ENCODE results near the gene CCSER1.

The CCSER1 gene

DNA sequence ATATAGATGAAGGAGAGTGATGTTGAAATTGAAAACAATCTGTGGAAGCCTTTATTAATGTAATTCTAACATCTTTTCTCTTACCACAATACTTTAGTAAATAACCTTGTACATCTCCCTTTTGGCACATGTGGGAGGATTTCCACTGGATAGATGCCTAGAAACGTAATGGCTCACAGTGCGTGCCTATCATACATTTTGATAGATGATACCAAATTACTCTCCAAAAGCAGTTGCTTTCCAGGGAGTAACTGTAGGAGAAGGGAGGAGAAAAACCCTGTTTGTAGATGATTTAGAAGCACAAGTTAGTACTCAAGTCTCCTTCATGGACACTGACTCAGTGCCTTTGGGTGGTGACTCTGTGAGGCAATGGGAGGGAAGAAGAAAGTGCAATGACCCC, 476.3 kb downstream of the CCSER1 start:
- no peak overlapping the region for H3K4me3 ChIP-seq (ENCODE audit: low read length)
- TF ChIP-seq, protein P1, sequence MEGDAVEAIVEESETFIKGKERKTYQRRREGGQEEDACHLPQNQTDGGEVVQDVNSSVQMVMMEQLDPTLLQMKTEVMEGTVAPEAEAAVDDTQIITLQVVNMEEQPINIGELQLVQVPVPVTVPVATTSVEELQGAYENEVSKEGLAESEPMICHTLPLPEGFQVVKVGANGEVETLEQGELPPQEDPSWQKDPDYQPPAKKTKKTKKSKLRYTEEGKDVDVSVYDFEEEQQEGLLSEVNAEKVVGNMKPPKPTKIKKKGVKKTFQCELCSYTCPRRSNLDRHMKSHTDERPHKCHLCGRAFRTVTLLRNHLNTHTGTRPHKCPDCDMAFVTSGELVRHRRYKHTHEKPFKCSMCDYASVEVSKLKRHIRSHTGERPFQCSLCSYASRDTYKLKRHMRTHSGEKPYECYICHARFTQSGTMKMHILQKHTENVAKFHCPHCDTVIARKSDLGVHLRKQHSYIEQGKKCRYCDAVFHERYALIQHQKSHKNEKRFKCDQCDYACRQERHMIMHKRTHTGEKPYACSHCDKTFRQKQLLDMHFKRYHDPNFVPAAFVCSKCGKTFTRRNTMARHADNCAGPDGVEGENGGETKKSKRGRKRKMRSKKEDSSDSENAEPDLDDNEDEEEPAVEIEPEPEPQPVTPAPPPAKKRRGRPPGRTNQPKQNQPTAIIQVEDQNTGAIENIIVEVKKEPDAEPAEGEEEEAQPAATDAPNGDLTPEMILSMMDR (conservative IDR thresholded peaks at IDR 0.05; ENCODE audit: low read depth, low read length), result no peak
- no peak for DNase-seq (ENCODE audit: low read depth)

DNA sequence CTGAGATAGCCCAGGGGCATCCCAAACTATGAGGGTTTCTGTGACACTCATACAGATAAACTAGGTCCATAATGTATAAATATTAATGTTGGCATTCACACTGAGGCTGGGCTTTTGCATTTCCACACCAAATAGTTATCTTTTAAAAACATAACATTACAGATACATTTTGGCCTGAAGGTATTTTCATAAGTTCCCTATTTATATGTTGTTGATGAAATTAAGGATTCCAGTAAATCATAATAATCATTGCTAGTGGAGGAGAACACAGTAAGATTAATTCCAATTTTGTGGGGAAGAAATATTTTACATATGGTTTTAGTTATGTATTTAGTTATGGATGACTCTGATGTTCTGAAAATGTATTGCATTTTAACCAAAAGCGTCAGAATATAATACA, 479.6 kb downstream of the CCSER1 start:
- no peak overlapping the region for H3K4me3 ChIP-seq (ENCODE audit: low read length)
- TF ChIP-seq, protein P1 (conservative IDR thresholded peaks at IDR 0.05; ENCODE audit: low read depth, low read length), result no peak
- DNase-seq (ENCODE audit: low read depth), result no peak

- no peak overlapping the region for H3K4me3 ChIP-seq (ENCODE audit: low read length)
- TF ChIP-seq, protein P1 (conservative IDR thresholded peaks at IDR 0.05; ENCODE audit: low read depth, low read length), result no peak
- no peak for DNase-seq (ENCODE audit: low read depth)
Observed at GRCh38 chr4:90614371-90614770, 487.2 kb downstream of the CCSER1 start.

- H3K4me3 ChIP-seq (ENCODE audit: low read length), result no peak overlapping the region
- DNase-seq (ENCODE audit: low read depth), result no peak
- TF ChIP-seq, protein P1 (conservative IDR thresholded peaks at IDR 0.05; ENCODE audit: low read depth, low read length), result no peak
Observed at GRCh38 chr4:90621080-90621479, 493.9 kb downstream of the CCSER1 start.

DNA sequence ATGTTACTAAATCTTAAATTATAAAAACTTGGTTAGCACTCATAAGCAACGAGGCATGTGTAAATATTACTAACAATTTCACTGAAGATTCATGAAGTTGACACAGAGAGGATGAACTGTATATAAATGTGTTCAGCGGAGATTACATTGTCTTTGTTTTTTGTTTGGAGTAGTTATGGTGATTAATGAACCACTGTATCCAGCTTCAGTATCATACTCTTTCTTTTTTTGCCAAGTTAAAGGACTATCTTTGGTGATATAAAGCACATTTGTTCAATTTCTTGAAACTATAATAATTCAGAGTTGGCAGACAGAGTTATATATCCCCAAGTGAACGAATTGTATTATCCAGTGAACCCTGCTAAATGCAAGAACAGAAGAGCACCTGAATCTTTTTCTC, 497.6 kb downstream of the CCSER1 start:
- TF ChIP-seq, protein P1 (conservative IDR thresholded peaks at IDR 0.05; ENCODE audit: low read depth, low read length), result no peak
- no peak overlapping the region for H3K4me3 ChIP-seq (ENCODE audit: low read length)
- DNase-seq (ENCODE audit: low read depth), result no peak

DNA sequence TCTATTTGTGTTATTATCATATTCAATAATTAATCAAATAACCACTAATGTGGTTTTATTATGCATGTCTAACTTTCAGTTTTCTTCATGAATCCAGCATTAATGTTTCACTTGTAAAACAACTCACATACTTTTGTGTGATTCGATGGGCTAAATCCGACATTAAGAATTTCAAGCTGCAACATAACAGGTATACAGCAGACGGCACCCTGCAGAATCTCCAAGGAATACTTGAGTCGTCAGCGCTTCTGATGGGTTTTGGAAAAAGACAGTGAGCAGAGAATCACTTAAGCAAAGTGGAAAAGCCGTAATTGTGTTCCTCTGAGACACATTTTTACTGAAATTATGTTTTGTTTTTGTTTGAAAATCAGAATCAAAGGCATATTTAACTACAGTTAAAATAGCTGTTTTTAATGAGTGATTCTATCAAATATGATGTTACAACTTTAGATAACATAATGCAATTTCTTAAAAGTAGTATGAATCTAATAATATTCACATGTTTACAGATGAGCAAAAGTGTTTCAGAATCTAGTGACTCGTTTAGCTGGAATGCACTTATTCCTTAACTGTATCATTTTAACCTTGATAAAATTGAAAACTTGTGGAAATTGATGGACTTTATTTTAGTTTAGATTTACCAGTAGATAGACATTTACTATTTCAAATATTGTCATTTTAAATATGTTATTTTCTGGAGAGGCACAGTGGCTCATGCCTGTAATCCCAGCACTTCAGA, 514.8 kb downstream of the CCSER1 start:
- no peak overlapping the region for H3K4me3 ChIP-seq (ENCODE audit: low read length)
- TF ChIP-seq, protein P1 (conservative IDR thresholded peaks at IDR 0.05; ENCODE audit: low read depth, low read length), result no peak
- no peak for DNase-seq (ENCODE audit: low read depth)

DNA sequence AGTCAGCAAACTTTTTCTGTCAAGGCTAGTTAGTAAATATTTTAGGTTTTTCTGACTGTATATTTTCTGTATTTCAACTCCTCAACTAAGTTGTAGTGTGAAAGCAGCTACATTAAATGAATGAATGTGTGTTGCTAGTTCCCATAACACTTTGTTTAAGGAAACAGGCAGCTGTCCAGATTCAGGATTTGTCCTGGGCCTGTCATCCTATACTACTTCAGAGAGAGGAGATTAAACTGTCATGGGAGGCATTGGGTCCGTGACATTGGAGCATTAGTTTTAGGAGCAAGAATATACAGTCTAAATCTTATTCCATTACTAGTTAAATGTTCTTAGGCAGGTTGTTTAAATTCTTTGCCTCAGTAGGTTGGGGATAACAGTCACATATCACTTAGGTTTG, 516.0 kb downstream of the CCSER1 start:
- TF ChIP-seq, protein P1 (conservative IDR thresholded peaks at IDR 0.05; ENCODE audit: low read depth, low read length), result no peak
- DNase-seq (ENCODE audit: low read depth), result no peak
- no peak overlapping the region for H3K4me3 ChIP-seq (ENCODE audit: low read length)
